ENCODE results near the gene PTPN1. TPM values are rescaled to one million over a fixed set of nuclear protein-coding genes. Genes with fewer than 3 reads are reported as not detected.

Gene PTPN1
- total and polyA plus RNA-seq, 8 donors = 10.8 to 26.8 (median 16.8) TPM

- no peak for DNase-seq
- intact Hi-C loops (cut with DNase I; ENCODE audit: low total_unique reads) = no loop called here
- 85 to 91% (median 90%) methylated on average over 6 of the region's 6 CpGs for WGBS, 5 donors
Observed at GRCh38 chr20:50532221-50532620, 22.0 kb downstream of the PTPN1 start.

GRCh38 chr20:50533061-50533460 is 22.9 kb downstream of the PTPN1 start:
- no peaks in the 10 kb centered on the region for H3K27me3 ChIP-seq
- no peak overlapping the region for H3K27ac ChIP-seq
- 71 to 88% (median 84%) methylated on average over 3 of the region's 3 CpGs for WGBS, 5 donors
- intact Hi-C loops (cut with DNase I; ENCODE audit: low total_unique reads) = no loop called here
- H3K4me3 ChIP-seq = no peak overlapping the region
- H3K36me3 ChIP-seq = no peaks in the 10 kb centered on the region
- TF ChIP-seq POLR2A (IDR thresholded peaks at IDR 0.05) (no peak), POLR2AphosphoS5 (IDR thresholded peaks at IDR 0.05) (no peak)
- no peak for DNase-seq
- peaks cover 15 to 98% (median 68%) of the 10 kb centered on the region in 4 donors for H3K4me1 ChIP-seq
- H3K9me3 ChIP-seq = no peaks in the 10 kb centered on the region

More at GRCh38 chr20:50532221-50532620, 22.0 kb downstream of the PTPN1 start:
- Histone ChIP-seq H3K4me3 (no peak overlapping the region), H3K27ac (no peak overlapping the region), H3K36me3 (no peaks in the 10 kb centered on the region), H3K27me3 (no peaks in the 10 kb centered on the region), H3K9me3 (no peaks in the 10 kb centered on the region), H3K4me1 (peaks cover 12 to 98% (median 67%) of the 10 kb centered on the region in 4 donors)
- no peak for TF ChIP-seq POLR2A (IDR thresholded peaks at IDR 0.05)
- no peak for TF ChIP-seq EP300 (IDR thresholded peaks at IDR 0.05)

GRCh38 chr20:50533464-50533863 is 23.3 kb downstream of the PTPN1 start:
- intact Hi-C loops (cut with DNase I; ENCODE audit: low total_unique reads) = no loop called here
- no peak for DNase-seq
- H3K4me3 ChIP-seq = no peak overlapping the region
- no peaks in the 10 kb centered on the region for H3K27me3 ChIP-seq
- no peaks in the 10 kb centered on the region for H3K9me3 ChIP-seq
- H3K27ac ChIP-seq = no peak overlapping the region
- TF ChIP-seq EP300 (IDR thresholded peaks at IDR 0.05) = no peak
- no peak for TF ChIP-seq POLR2A (IDR thresholded peaks at IDR 0.05)
- TF ChIP-seq POLR2AphosphoS5 (IDR thresholded peaks at IDR 0.05) = no peak
- no peak for TF ChIP-seq CTCF (IDR thresholded peaks at IDR 0.05)
- H3K4me1 ChIP-seq = peaks cover 18 to 98% (median 68%) of the 10 kb centered on the region in 4 donors
- WGBS, 5 donors = 88 to 95% (median 93%) methylated on average over 7 of the region's 7 CpGs
- H3K36me3 ChIP-seq = no peaks in the 10 kb centered on the region

- no peak for DNase-seq
- Histone ChIP-seq H3K9me3 (no peaks in the 10 kb centered on the region), H3K27me3 (no peaks in the 10 kb centered on the region), H3K4me3 (no peak overlapping the region), H3K36me3 (no peaks in the 10 kb centered on the region), H3K4me1 (peaks cover 13 to 96% (median 66%) of the 10 kb centered on the region in 4 donors), H3K27ac (peak overlapping the region in 4 of 5 donors; percentile 5 to 73 (median 53))
- TF ChIP-seq POLR2A (IDR thresholded peaks at IDR 0.05) (no peak), CTCF (IDR thresholded peaks at IDR 0.05) (no peak), POLR2AphosphoS5 (IDR thresholded peaks at IDR 0.05) (peak in 1 of 3 donors; percentile 51), EP300 (IDR thresholded peaks at IDR 0.05) (no peak)
- intact Hi-C loops (cut with DNase I; ENCODE audit: low total_unique reads) = no loop called here
- 64 to 83% (median 77%) methylated on average over 1 of the region's 1 CpG for WGBS, 5 donors
Observed at GRCh38 chr20:50534567-50534966, 24.4 kb downstream of the PTPN1 start.

GRCh38 chr20:50535162-50535561 is 25.0 kb downstream of the PTPN1 start:
- Histone ChIP-seq H3K27ac (peak overlapping the region in 4 of 5 donors; percentile 5 to 73 (median 53)), H3K27me3 (no peaks in the 10 kb centered on the region), H3K9me3 (no peaks in the 10 kb centered on the region), H3K4me1 (peaks cover 13 to 98% (median 64%) of the 10 kb centered on the region in 4 donors), H3K36me3 (no peaks in the 10 kb centered on the region), H3K4me3 (no peak overlapping the region)
- intact Hi-C loops (cut with DNase I; ENCODE audit: low total_unique reads) = no loop called here
- TF ChIP-seq POLR2AphosphoS5 (IDR thresholded peaks at IDR 0.05) (no peak), POLR2A (IDR thresholded peaks at IDR 0.05) (no peak), EP300 (IDR thresholded peaks at IDR 0.05) (no peak), CTCF (IDR thresholded peaks at IDR 0.05) (no peak)
- 89 to 95% (median 92%) methylated on average over 8 of the region's 8 CpGs for WGBS, 5 donors
- no peak for DNase-seq

Data from stomach (tissue), 9 donors.